ENCODE data around the gene ST8SIA4.
"Not testable (repeated sequence)": the region's sequence is repeated elsewhere in the genome, so short reads cannot be mapped to it uniquely, and the experiment has no call there.

The ST8SIA4 gene

GRCh38 chr5:100828071-100828897 is 74.8 kb downstream of the ST8SIA4 start:
- no peak for DNase-seq

GRCh38 chr5:100827481-100827889 is 75.6 kb downstream of the ST8SIA4 start:
- no peak for DNase-seq

GRCh38 chr5:100826133-100826532 is 76.9 kb downstream of the ST8SIA4 start:
- DNase-seq = peak; percentile 0

- no peak for DNase-seq
Measured at GRCh38 chr5:100824635-100825034, 78.4 kb downstream of the ST8SIA4 start.

GRCh38 chr5:100823812-100824211 is 79.3 kb downstream of the ST8SIA4 start:
- DNase-seq = no peak

GRCh38 chr5:100821751-100822150 is 81.3 kb downstream of the ST8SIA4 start:
- no peak for DNase-seq

GRCh38 chr5:100818340-100818739 is 84.7 kb downstream of the ST8SIA4 start:
- DNase-seq = no peak

- no peak for DNase-seq
Measured at GRCh38 chr5:100803397-100803796, 99.7 kb downstream of the ST8SIA4 start.

- DNase-seq = no peak
Measured at GRCh38 chr5:100802208-100802607, 100.9 kb downstream of the ST8SIA4 start.

GRCh38 chr5:100800562-100800961 is 102.5 kb downstream of the ST8SIA4 start:
- DNase-seq = no peak

- no peak for DNase-seq
Measured at GRCh38 chr5:100799166-100799565, 103.9 kb downstream of the ST8SIA4 start.

GRCh38 chr5:100797861-100798260 is 105.2 kb downstream of the ST8SIA4 start:
- no peak for DNase-seq

GRCh38 chr5:100796851-100797250 is 106.2 kb downstream of the ST8SIA4 start:
- no peak for DNase-seq

GRCh38 chr5:100794844-100795243 is 108.2 kb downstream of the ST8SIA4 start:
- DNase-seq = no peak

- DNase-seq = no peak
Measured at GRCh38 chr5:100794218-100794617, 108.9 kb downstream of the ST8SIA4 start.

- DNase-seq = no peak
Measured at GRCh38 chr5:100792781-100793180, 110.3 kb downstream of the ST8SIA4 start.

GRCh38 chr5:100791391-100791790 is 111.7 kb downstream of the ST8SIA4 start:
- no peak for DNase-seq

GRCh38 chr5:100790951-100791350 is 112.1 kb downstream of the ST8SIA4 start:
- no peak for DNase-seq

- DNase-seq = no peak
Measured at GRCh38 chr5:100790170-100790665, 112.9 kb downstream of the ST8SIA4 start.

GRCh38 chr5:100789694-100790093 is 113.4 kb downstream of the ST8SIA4 start:
- no peak for DNase-seq

GRCh38 chr5:100788417-100788816 is 114.7 kb downstream of the ST8SIA4 start:
- no peak for DNase-seq

GRCh38 chr5:100787648-100788047 is 115.4 kb downstream of the ST8SIA4 start:
- no peak for DNase-seq

- not testable (repeated sequence) for DNase-seq
Measured at GRCh38 chr5:100785536-100785935, 117.5 kb downstream of the ST8SIA4 start.

GRCh38 chr5:100780376-100780870 is 122.7 kb downstream of the ST8SIA4 start:
- no peak for DNase-seq

Data from GF-D8 (cell line).